ENCODE measurements around the gene ZNF846.

Gene ZNF846

DNA sequence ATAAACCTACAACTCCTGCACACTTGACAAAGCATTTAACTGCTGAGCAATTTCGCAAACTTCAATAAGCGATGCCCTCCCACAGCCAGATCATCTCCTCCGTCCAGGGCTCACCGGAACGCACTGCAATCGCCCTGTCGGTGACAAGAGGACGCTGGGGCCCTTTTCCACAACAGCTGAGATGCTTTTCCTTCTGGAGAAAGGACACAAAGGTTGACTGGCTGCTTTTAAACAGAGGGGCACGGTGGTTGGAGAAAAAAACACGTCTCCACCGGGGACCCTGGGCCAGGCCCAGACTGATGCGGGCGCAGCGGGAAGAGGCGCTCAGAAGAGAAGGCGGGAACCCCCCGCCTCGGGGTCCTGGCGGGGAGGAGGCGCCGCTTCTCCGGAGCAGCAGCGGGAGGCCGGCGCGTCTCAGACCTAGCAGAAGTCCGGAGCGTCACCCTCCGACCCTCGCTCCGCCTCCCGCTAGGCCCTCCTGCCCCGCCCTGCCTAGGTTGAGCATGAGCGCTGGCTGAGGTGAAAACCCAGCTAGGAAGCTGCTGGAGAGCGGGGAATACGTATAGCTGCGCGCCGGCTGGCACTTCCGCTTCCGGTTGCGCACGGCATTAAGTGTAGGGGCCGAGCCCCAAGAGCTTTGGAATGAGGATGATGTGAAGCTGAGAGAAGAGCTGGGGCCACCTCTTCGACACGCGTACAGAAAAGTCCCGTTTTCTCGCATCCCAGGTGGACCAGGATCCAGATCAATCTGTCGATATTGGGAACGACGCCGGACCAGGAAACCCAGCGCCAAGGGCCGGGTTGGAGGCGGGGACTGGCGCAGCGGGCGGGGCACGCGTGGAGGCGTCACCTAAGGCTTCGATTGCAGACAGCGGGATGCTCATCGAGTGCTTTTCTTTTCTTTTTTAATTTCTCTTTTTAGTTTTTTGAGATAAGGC is at the start of gene ZNF846:
TSS of gene ZNF846 (minus strand) at position 564 of the 938 bp plus-strand sequence. CDS start 3,788 bp downstream, outside the sequence.
- H3K9me3 ChIP-seq (ENCODE audit: control insufficient read depth in 5 of 5, low read length in 5 of 5), result peaks cover 0 to 8% (median 6%) of the 10 kb centered on the region in 5 donors
- no peaks in the 10 kb centered on the region for H3K27me3 ChIP-seq (ENCODE audit: control insufficient read depth in 5 of 5, insufficient read depth in 4 of 5, low read length in 5 of 5)
- peak within 1 kb of the TSS; percentile 69 to 94 (median 90) for H3K9ac ChIP-seq (ENCODE audit: low read length in 5 of 5)
- peaks cover 0 to 8% (median 5%) of the 10 kb centered on the region in 5 donors for H3K36me3 ChIP-seq (ENCODE audit: control insufficient read depth in 5 of 5, insufficient read depth in 5 of 5, low read length in 5 of 5)
- peak within 1 kb of the TSS; percentile 88 for H3K27ac ChIP-seq (ENCODE audit: low read depth, low read length)
- H3K4me1 ChIP-seq (ENCODE audit: control insufficient read depth in 5 of 5, insufficient read depth in 5 of 5, low read length in 5 of 5), result peaks cover 0 to 17% (median 16%) of the 10 kb centered on the region in 5 donors
- H3K4me3 ChIP-seq (ENCODE audit: low read depth in 1 of 5, low read length in 5 of 5), result peak within 1 kb of the TSS; percentile 84 to 99 (median 97)

GRCh38 chr19:9818175-9818733 is 49.7 kb upstream of the ZNF846 start:
- peaks cover 2 to 26% (median 18%) of the 10 kb centered on the region in 5 donors for H3K4me1 ChIP-seq (ENCODE audit: control insufficient read depth in 5 of 5, insufficient read depth in 5 of 5, low read length in 5 of 5)
- peaks cover 0 to 6% (median 0%) of the 10 kb centered on the region in 5 donors for H3K36me3 ChIP-seq (ENCODE audit: control insufficient read depth in 5 of 5, insufficient read depth in 5 of 5, low read length in 5 of 5)
- peak overlapping the region in 4 of 5 donors; percentile 88 to 98 (median 95) for H3K9ac ChIP-seq (ENCODE audit: low read length in 5 of 5)
- peak overlapping the region; percentile 84 for H3K27ac ChIP-seq (ENCODE audit: low read depth, low read length)
- H3K27me3 ChIP-seq (ENCODE audit: control insufficient read depth in 5 of 5, insufficient read depth in 4 of 5, low read length in 5 of 5), result no peaks in the 10 kb centered on the region
- H3K4me3 ChIP-seq (ENCODE audit: low read depth in 1 of 5, low read length in 5 of 5), result peak overlapping the region; percentile 75 to 96 (median 89)
- H3K9me3 ChIP-seq (ENCODE audit: control insufficient read depth in 5 of 5, low read length in 5 of 5), result no peaks in the 10 kb centered on the region

DNA sequence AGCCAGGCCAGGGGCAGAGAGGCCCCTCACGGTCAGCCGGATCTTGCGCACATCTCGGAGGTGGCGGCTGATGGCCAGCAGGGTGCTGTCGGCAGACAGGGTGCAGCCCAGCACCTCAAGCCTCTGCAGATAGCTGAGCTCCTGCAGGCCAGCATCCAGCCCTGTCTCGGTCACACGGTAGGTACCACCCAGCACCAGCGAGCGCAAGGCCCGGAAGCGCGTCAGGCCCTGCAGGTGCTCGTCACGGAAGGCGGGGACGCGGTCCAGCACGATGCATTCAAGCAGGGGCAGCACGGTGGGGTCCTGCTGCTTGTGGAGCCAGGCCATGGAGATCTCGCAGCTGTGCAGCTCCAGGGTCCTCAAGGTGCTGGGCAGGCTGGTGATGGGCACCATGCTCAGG is 42.6 kb upstream of the ZNF846 start:
- H3K9ac ChIP-seq (ENCODE audit: low read length in 5 of 5), result no peak overlapping the region
- peaks cover 0 to 59% (median 42%) of the 10 kb centered on the region in 5 donors for H3K36me3 ChIP-seq (ENCODE audit: control insufficient read depth in 5 of 5, insufficient read depth in 5 of 5, low read length in 5 of 5)
- H3K27me3 ChIP-seq (ENCODE audit: control insufficient read depth in 5 of 5, insufficient read depth in 4 of 5, low read length in 5 of 5), result no peaks in the 10 kb centered on the region
- H3K9me3 ChIP-seq (ENCODE audit: control insufficient read depth in 5 of 5, low read length in 5 of 5), result no peaks in the 10 kb centered on the region
- no peaks in the 10 kb centered on the region for H3K4me1 ChIP-seq (ENCODE audit: control insufficient read depth in 5 of 5, insufficient read depth in 5 of 5, low read length in 5 of 5)
- H3K27ac ChIP-seq (ENCODE audit: low read depth, low read length), result no peak overlapping the region
- no peak overlapping the region for H3K4me3 ChIP-seq (ENCODE audit: low read depth in 1 of 5, low read length in 5 of 5)

DNA sequence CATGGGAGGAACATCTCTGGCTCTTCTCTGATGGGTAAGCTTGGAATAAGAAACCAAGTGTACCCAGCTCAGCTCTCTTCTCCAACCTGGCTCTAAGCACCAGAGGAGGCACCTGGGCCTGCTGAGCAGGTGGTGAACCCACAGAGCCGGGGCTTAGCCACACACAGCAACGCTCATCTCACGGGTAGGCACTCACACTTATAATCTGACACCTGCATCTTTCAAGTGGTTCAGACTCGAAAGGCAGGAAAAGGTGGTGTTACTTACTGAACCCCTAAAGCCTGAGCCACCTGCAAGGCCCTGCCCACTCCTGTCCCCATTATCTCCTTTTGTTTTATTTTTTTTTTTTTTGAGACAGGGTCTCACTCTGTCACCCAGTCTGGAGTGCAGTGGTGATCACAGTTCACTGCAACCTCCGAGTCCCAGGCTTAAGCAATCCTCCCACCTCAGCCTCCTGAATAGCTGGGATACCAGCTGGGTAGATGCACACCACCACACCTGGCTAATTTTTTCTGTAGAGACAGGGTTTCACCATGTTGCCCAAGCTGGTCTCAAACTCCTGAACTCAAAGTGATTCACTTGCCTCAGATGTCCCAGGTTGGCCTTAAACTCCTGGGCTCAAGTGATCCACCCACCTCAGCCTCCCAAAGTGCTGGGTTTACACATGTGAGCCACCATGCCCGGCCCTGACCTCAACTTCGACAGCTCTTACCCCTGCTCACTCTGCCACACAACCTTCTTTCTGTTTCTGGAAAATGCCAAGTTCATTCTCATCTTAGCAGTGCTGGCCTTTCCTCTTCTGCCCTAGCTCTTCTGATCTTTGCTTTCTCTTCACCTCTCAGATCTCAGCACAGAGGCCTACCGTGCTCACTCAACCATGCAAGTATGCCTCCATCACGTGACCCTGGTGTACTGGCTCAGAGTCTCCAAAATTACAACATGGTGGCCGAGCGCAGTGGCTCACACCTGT is 40.6 kb upstream of the ZNF846 start:
- H3K4me3 ChIP-seq (ENCODE audit: low read depth in 1 of 5, low read length in 5 of 5), result no peak overlapping the region
- no peak overlapping the region for H3K9ac ChIP-seq (ENCODE audit: low read length in 5 of 5)
- H3K27ac ChIP-seq (ENCODE audit: low read depth, low read length), result no peak overlapping the region
- H3K36me3 ChIP-seq (ENCODE audit: control insufficient read depth in 5 of 5, insufficient read depth in 5 of 5, low read length in 5 of 5), result peaks cover 0 to 60% (median 44%) of the 10 kb centered on the region in 5 donors
- H3K4me1 ChIP-seq (ENCODE audit: control insufficient read depth in 5 of 5, insufficient read depth in 5 of 5, low read length in 5 of 5), result no peaks in the 10 kb centered on the region
- H3K27me3 ChIP-seq (ENCODE audit: control insufficient read depth in 5 of 5, insufficient read depth in 4 of 5, low read length in 5 of 5), result no peaks in the 10 kb centered on the region
- H3K9me3 ChIP-seq (ENCODE audit: control insufficient read depth in 5 of 5, low read length in 5 of 5), result no peaks in the 10 kb centered on the region

- H3K27ac ChIP-seq (ENCODE audit: low read depth, low read length), result no peak overlapping the region
- no peak overlapping the region for H3K4me3 ChIP-seq (ENCODE audit: low read depth in 1 of 5, low read length in 5 of 5)
- no peaks in the 10 kb centered on the region for H3K4me1 ChIP-seq (ENCODE audit: control insufficient read depth in 5 of 5, insufficient read depth in 5 of 5, low read length in 5 of 5)
- H3K36me3 ChIP-seq (ENCODE audit: control insufficient read depth in 5 of 5, insufficient read depth in 5 of 5, low read length in 5 of 5), result peaks cover 0 to 57% (median 45%) of the 10 kb centered on the region in 5 donors
- no peaks in the 10 kb centered on the region for H3K27me3 ChIP-seq (ENCODE audit: control insufficient read depth in 5 of 5, insufficient read depth in 4 of 5, low read length in 5 of 5)
- H3K9ac ChIP-seq (ENCODE audit: low read length in 5 of 5), result no peak overlapping the region
- no peaks in the 10 kb centered on the region for H3K9me3 ChIP-seq (ENCODE audit: control insufficient read depth in 5 of 5, low read length in 5 of 5)
Observed at GRCh38 chr19:9806803-9807202, 38.3 kb upstream of the ZNF846 start.

GRCh38 chr19:9801976-9802375 is 33.4 kb upstream of the ZNF846 start:
- H3K27ac ChIP-seq (ENCODE audit: low read depth, low read length), result no peak overlapping the region
- H3K9me3 ChIP-seq (ENCODE audit: control insufficient read depth in 5 of 5, low read length in 5 of 5), result no peaks in the 10 kb centered on the region
- H3K36me3 ChIP-seq (ENCODE audit: control insufficient read depth in 5 of 5, insufficient read depth in 5 of 5, low read length in 5 of 5), result peaks cover 0 to 13% (median 7%) of the 10 kb centered on the region in 5 donors
- no peak overlapping the region for H3K4me3 ChIP-seq (ENCODE audit: low read depth in 1 of 5, low read length in 5 of 5)
- no peak overlapping the region for H3K9ac ChIP-seq (ENCODE audit: low read length in 5 of 5)
- H3K4me1 ChIP-seq (ENCODE audit: control insufficient read depth in 5 of 5, insufficient read depth in 5 of 5, low read length in 5 of 5), result no peaks in the 10 kb centered on the region
- no peaks in the 10 kb centered on the region for H3K27me3 ChIP-seq (ENCODE audit: control insufficient read depth in 5 of 5, insufficient read depth in 4 of 5, low read length in 5 of 5)

- Histone ChIP-seq H3K4me3 (ENCODE audit: low read depth in 1 of 5, low read length in 5 of 5) (no peak overlapping the region), H3K27ac (ENCODE audit: low read depth, low read length) (no peak overlapping the region), H3K9me3 (ENCODE audit: control insufficient read depth in 5 of 5, low read length in 5 of 5) (no peaks in the 10 kb centered on the region), H3K9ac (ENCODE audit: low read length in 5 of 5) (no peak overlapping the region), H3K27me3 (ENCODE audit: control insufficient read depth in 5 of 5, insufficient read depth in 4 of 5, low read length in 5 of 5) (no peaks in the 10 kb centered on the region), H3K36me3 (ENCODE audit: control insufficient read depth in 5 of 5, insufficient read depth in 5 of 5, low read length in 5 of 5) (peaks cover 0 to 3% (median 0%) of the 10 kb centered on the region in 5 donors), H3K4me1 (ENCODE audit: control insufficient read depth in 5 of 5, insufficient read depth in 5 of 5, low read length in 5 of 5) (peaks cover 0 to 3% (median 0%) of the 10 kb centered on the region in 5 donors)
Observed at GRCh38 chr19:9799162-9799561, 30.6 kb upstream of the ZNF846 start.

- H3K27me3 ChIP-seq (ENCODE audit: control insufficient read depth in 5 of 5, insufficient read depth in 4 of 5, low read length in 5 of 5), result no peaks in the 10 kb centered on the region
- no peak overlapping the region for H3K9ac ChIP-seq (ENCODE audit: low read length in 5 of 5)
- no peaks in the 10 kb centered on the region for H3K36me3 ChIP-seq (ENCODE audit: control insufficient read depth in 5 of 5, insufficient read depth in 5 of 5, low read length in 5 of 5)
- H3K27ac ChIP-seq (ENCODE audit: low read depth, low read length), result no peak overlapping the region
- peaks cover 0 to 8% (median 3%) of the 10 kb centered on the region in 5 donors for H3K4me1 ChIP-seq (ENCODE audit: control insufficient read depth in 5 of 5, insufficient read depth in 5 of 5, low read length in 5 of 5)
- no peaks in the 10 kb centered on the region for H3K9me3 ChIP-seq (ENCODE audit: control insufficient read depth in 5 of 5, low read length in 5 of 5)
- no peak overlapping the region for H3K4me3 ChIP-seq (ENCODE audit: low read depth in 1 of 5, low read length in 5 of 5)
Observed at GRCh38 chr19:9797871-9798270, 29.3 kb upstream of the ZNF846 start.

GRCh38 chr19:9796113-9796773 is 27.7 kb upstream of the ZNF846 start:
- Histone ChIP-seq H3K9me3 (ENCODE audit: control insufficient read depth in 5 of 5, low read length in 5 of 5) (no peaks in the 10 kb centered on the region), H3K4me1 (ENCODE audit: control insufficient read depth in 5 of 5, insufficient read depth in 5 of 5, low read length in 5 of 5) (peaks cover 0 to 13% (median 5%) of the 10 kb centered on the region in 5 donors), H3K36me3 (ENCODE audit: control insufficient read depth in 5 of 5, insufficient read depth in 5 of 5, low read length in 5 of 5) (no peaks in the 10 kb centered on the region), H3K9ac (ENCODE audit: low read length in 5 of 5) (no peak overlapping the region), H3K4me3 (ENCODE audit: low read depth in 1 of 5, low read length in 5 of 5) (no peak overlapping the region), H3K27ac (ENCODE audit: low read depth, low read length) (no peak overlapping the region), H3K27me3 (ENCODE audit: control insufficient read depth in 5 of 5, insufficient read depth in 4 of 5, low read length in 5 of 5) (no peaks in the 10 kb centered on the region)

Measured in subcutaneous abdominal adipose tissue (tissue), 5 donors.